ENCODE measurements around the gene LINS1.

The LINS1 gene

GRCh38 chr15:100559330-100559729, 42.7 kb downstream of the LINS1 start:
- no peak for DNase-seq (ENCODE audit: low read depth in 2 of 2)

GRCh38 chr15:100558771-100559254, 43.2 kb downstream of the LINS1 start:
- DNase-seq (ENCODE audit: low read depth in 2 of 2): no peak

GRCh38 chr15:100553468-100553867, 48.5 kb downstream of the LINS1 start:
- no peak for DNase-seq (ENCODE audit: low read depth in 2 of 2)

GRCh38 chr15:100547961-100548360, 54.0 kb downstream of the LINS1 start:
- no peak for DNase-seq (ENCODE audit: low read depth in 2 of 2)

GRCh38 chr15:100544946-100545345, 57.0 kb downstream of the LINS1 start:
- no peak for DNase-seq (ENCODE audit: low read depth in 2 of 2)

- no peak for DNase-seq (ENCODE audit: low read depth in 2 of 2)
These were observed 57.6 kb downstream of the LINS1 start for GRCh38 chr15:100544338-100544841.

GRCh38 chr15:100542290-100542689, 59.7 kb downstream of the LINS1 start:
- no peak for DNase-seq (ENCODE audit: low read depth in 2 of 2)

GRCh38 chr15:100537331-100537730, 64.7 kb downstream of the LINS1 start:
- DNase-seq (ENCODE audit: low read depth in 2 of 2): no peak

GRCh38 chr15:100536733-100537132, 65.3 kb downstream of the LINS1 start:
- DNase-seq (ENCODE audit: low read depth in 2 of 2): no peak

GRCh38 chr15:100533886-100534285, 68.1 kb downstream of the LINS1 start:
- DNase-seq (ENCODE audit: low read depth in 2 of 2): no peak

GRCh38 chr15:100531823-100532327, 70.1 kb downstream of the LINS1 start:
- DNase-seq (ENCODE audit: low read depth in 2 of 2): no peak

- DNase-seq (ENCODE audit: low read depth in 2 of 2): no peak
These were observed 70.8 kb downstream of the LINS1 start for GRCh38 chr15:100531204-100531603.

- no peak for DNase-seq (ENCODE audit: low read depth in 2 of 2)
These were observed 72.4 kb downstream of the LINS1 start for GRCh38 chr15:100529556-100529955.

GRCh38 chr15:100528833-100529428, 73.1 kb downstream of the LINS1 start, which contains the start of gene CERS3:
Gene CERS3 (minus strand): TSS chr15:100528950. CDS start chr15:100501849, 27,101 bp downstream.
- no peak for DNase-seq (ENCODE audit: low read depth in 2 of 2)

- no peak for DNase-seq (ENCODE audit: low read depth in 2 of 2)
These were observed 75.9 kb downstream of the LINS1 start for GRCh38 chr15:100526027-100526481.

GRCh38 chr15:100525436-100525835, 76.5 kb downstream of the LINS1 start:
- DNase-seq (ENCODE audit: low read depth in 2 of 2): no peak

GRCh38 chr15:100524326-100524725, 77.7 kb downstream of the LINS1 start:
- no peak for DNase-seq (ENCODE audit: low read depth in 2 of 2)

GRCh38 chr15:100521907-100522306, 80.1 kb downstream of the LINS1 start:
- no peak for DNase-seq (ENCODE audit: low read depth in 2 of 2)

GRCh38 chr15:100520132-100520921, 81.7 kb downstream of the LINS1 start:
- DNase-seq (ENCODE audit: low read depth in 2 of 2): no peak

- no peak for DNase-seq (ENCODE audit: low read depth in 2 of 2)
These were observed 84.1 kb downstream of the LINS1 start for GRCh38 chr15:100517846-100518245.
